Measurements from ENCODE around the gene FHL1. TPM values are rescaled to one million over a fixed set of nuclear protein-coding genes. Genes with fewer than 3 reads are reported as not detected.

The FHL1 gene
- polyA plus RNA-seq, 1 of the 3 experiments (the other 2 are of a cell fraction) = 57.8 TPM

DNA sequence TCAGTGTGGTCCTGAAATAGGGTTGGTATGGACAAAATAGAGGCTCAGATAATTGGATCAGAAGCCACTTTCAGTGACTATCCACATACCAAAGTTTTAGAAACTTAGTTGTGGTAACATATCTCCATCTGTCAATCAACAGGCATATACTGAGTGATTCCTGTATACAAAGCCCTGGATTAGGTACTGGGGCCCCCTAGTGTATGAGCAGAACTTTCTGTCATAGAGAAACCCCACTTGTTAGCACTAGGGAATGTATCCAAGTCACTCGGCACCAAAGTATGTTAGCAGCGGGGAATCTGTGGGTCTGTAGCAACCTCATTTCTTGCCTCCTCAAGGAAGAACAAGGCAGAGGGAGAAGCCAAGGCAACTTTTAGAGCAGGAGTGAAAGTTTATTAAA is 53.1 kb downstream of the FHL1 start:
- Histone ChIP-seq H3K9me2 (no peaks in the 10 kb centered on the region), H3K79me2 (ENCODE audit: insufficient read depth) (no peaks in the 10 kb centered on the region), H4K20me1 (ENCODE audit: insufficient read depth) (no peaks in the 10 kb centered on the region), H3K4me1 (ENCODE audit: control insufficient read depth in 1 of 2, insufficient read depth in 2 of 2, low read depth in 1 of 2, low read length in 1 of 2) (no peaks in the 10 kb centered on the region; a peak in 1 of 4 replicates), H3K27ac (ENCODE audit: low read depth in 2 of 2, low read length in 1 of 2) (no peak overlapping the region), H3K36me3 (replicated peaks in 1 of 2; ENCODE audit: control insufficient read depth in 1 of 2, insufficient read depth in 2 of 2, low read length in 1 of 2) (no peaks in the 10 kb centered on the region), H3K9ac (no peak overlapping the region), H2AFZ (ENCODE audit: low read depth) (no peak overlapping the region), H3K27me3 (ENCODE audit: insufficient read depth) (no peaks in the 10 kb centered on the region; the same call in 1 of the 2 replicates), H3F3A (replicated peaks; ENCODE audit: insufficient read depth) (no peaks in the 10 kb centered on the region), H3K4me3 (ENCODE audit: low read depth in 2 of 2, low read length in 1 of 2) (no peak overlapping the region), H3K9me3 (no peaks in the 10 kb centered on the region), H3K4me2 (no peak overlapping the region)
- ChIA-PET POLR2A (no interaction called here), CTCF (interaction anchor here (1.0 to 1.5 kb wide), 5 partner anchors 9 to 172 kb away, joined by 3 to 7 read pairs (median 3); no protein-coding TSS in a partner anchor)
- TF ChIP-seq, protein P1, sequence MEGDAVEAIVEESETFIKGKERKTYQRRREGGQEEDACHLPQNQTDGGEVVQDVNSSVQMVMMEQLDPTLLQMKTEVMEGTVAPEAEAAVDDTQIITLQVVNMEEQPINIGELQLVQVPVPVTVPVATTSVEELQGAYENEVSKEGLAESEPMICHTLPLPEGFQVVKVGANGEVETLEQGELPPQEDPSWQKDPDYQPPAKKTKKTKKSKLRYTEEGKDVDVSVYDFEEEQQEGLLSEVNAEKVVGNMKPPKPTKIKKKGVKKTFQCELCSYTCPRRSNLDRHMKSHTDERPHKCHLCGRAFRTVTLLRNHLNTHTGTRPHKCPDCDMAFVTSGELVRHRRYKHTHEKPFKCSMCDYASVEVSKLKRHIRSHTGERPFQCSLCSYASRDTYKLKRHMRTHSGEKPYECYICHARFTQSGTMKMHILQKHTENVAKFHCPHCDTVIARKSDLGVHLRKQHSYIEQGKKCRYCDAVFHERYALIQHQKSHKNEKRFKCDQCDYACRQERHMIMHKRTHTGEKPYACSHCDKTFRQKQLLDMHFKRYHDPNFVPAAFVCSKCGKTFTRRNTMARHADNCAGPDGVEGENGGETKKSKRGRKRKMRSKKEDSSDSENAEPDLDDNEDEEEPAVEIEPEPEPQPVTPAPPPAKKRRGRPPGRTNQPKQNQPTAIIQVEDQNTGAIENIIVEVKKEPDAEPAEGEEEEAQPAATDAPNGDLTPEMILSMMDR (IDR thresholded peaks at IDR 0.05) = peak; percentile 54
- TF ChIP-seq FOSL2 (IDR thresholded peaks at IDR 0.05; ENCODE audit: borderline replicate concordance, low read depth) (no peak), MEF2A (IDR thresholded peaks at IDR 0.05; ENCODE audit: borderline replicate concordance, low read depth) (no peak), SMC3 (IDR thresholded peaks at IDR 0.05; ENCODE audit: low read depth, low read length) (peak; percentile 41), JUND (IDR thresholded peaks at IDR 0.05) (no peak), RAD21 (IDR thresholded peaks at IDR 0.05; ENCODE audit: low read length) (peak; percentile 55)
- TF ChIP-seq, protein P2, sequence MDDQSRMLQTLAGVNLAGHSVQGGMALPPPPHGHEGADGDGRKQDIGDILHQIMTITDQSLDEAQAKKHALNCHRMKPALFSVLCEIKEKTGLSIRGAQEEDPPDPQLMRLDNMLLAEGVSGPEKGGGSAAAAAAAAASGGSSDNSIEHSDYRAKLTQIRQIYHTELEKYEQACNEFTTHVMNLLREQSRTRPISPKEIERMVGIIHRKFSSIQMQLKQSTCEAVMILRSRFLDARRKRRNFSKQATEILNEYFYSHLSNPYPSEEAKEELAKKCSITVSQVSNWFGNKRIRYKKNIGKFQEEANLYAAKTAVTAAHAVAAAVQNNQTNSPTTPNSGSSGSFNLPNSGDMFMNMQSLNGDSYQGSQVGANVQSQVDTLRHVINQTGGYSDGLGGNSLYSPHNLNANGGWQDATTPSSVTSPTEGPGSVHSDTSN (IDR thresholded peaks at IDR 0.05) = peak; percentile 38; the same call in 1 of the 2 replicates
- no peak for DNase-seq
- WGBS (ENCODE audit: low lambda C conversion rate) = 59% methylated on average over 2 of the region's 2 CpGs

GRCh38 chrX:136201601-136202000 is 54.3 kb downstream of the FHL1 start:
- 59% methylated on average over 5 of the region's 5 CpGs for WGBS (ENCODE audit: low lambda C conversion rate)
- Histone ChIP-seq H3F3A (replicated peaks; ENCODE audit: insufficient read depth) (no peaks in the 10 kb centered on the region), H4K20me1 (ENCODE audit: insufficient read depth) (no peaks in the 10 kb centered on the region), H3K9ac (no peak overlapping the region), H3K9me3 (no peaks in the 10 kb centered on the region), H3K4me3 (ENCODE audit: low read depth in 2 of 2, low read length in 1 of 2) (no peak overlapping the region), H3K27me3 (ENCODE audit: insufficient read depth) (no peaks in the 10 kb centered on the region; the same call in 1 of the 2 replicates), H2AFZ (ENCODE audit: low read depth) (no peak overlapping the region), H3K9me2 (no peaks in the 10 kb centered on the region), H3K36me3 (replicated peaks in 1 of 2; ENCODE audit: control insufficient read depth in 1 of 2, insufficient read depth in 2 of 2, low read length in 1 of 2) (peaks cover 0 to under 1% of the 10 kb centered on the region in 2 experiments), H3K79me2 (ENCODE audit: insufficient read depth) (no peaks in the 10 kb centered on the region), H3K4me2 (no peak overlapping the region), H3K4me1 (ENCODE audit: control insufficient read depth in 1 of 2, insufficient read depth in 2 of 2, low read depth in 1 of 2, low read length in 1 of 2) (no peaks in the 10 kb centered on the region; a peak in 1 of 4 replicates), H3K27ac (ENCODE audit: low read depth in 2 of 2, low read length in 1 of 2) (no peak overlapping the region)
- CTCF ChIA-PET = no interaction called here
- POLR2A ChIA-PET = no interaction called here
- no peak for TF ChIP-seq JUND (IDR thresholded peaks at IDR 0.05)
- TF ChIP-seq NFIC (IDR thresholded peaks at IDR 0.05; ENCODE audit: borderline replicate concordance) = no peak
- no peak for TF ChIP-seq NRF1 (IDR thresholded peaks at IDR 0.05; ENCODE audit: low read depth, low read length)
- TF ChIP-seq GABPA (IDR thresholded peaks at IDR 0.05; ENCODE audit: low read depth) = no peak
- TF ChIP-seq, protein P3, sequence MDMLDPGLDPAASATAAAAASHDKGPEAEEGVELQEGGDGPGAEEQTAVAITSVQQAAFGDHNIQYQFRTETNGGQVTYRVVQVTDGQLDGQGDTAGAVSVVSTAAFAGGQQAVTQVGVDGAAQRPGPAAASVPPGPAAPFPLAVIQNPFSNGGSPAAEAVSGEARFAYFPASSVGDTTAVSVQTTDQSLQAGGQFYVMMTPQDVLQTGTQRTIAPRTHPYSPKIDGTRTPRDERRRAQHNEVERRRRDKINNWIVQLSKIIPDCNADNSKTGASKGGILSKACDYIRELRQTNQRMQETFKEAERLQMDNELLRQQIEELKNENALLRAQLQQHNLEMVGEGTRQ (IDR thresholded peaks at IDR 0.05; ENCODE audit: borderline replicate concordance, low read depth, low read length) = no peak
- no peak for TF ChIP-seq EP300 (IDR thresholded peaks at IDR 0.05; ENCODE audit: borderline replicate concordance in 1 of 2, low read depth in 1 of 2, low read length in 1 of 2)
- TF ChIP-seq SIN3A (IDR thresholded peaks at IDR 0.05; ENCODE audit: borderline replicate concordance, low read depth, low read length) = no peak
- no peak for TF ChIP-seq EZH2phosphoT487 (IDR thresholded peaks at IDR 0.05; ENCODE audit: borderline replicate concordance, low read depth)
- no peak for TF ChIP-seq RFX5 (IDR thresholded peaks at IDR 0.05; ENCODE audit: low read length)
- no peak for TF ChIP-seq TEAD4 (IDR thresholded peaks at IDR 0.05; ENCODE audit: borderline replicate concordance, insufficient read depth)
- no peak for TF ChIP-seq SMC3 (IDR thresholded peaks at IDR 0.05; ENCODE audit: low read depth, low read length)
- no peak for TF ChIP-seq CHD2 (IDR thresholded peaks at IDR 0.05; ENCODE audit: low read length, partially characterized antibody)
- no peak for DNase-seq
